Activated naive CD4-positive, alpha-beta T cell treated with anti-CD3 and anti-CD28 coated beads, Interleukin-2, amount 50 U/mL, for 24 hours (primary cell): ENCODE measurements around the gene MEMO1.
A peak's percentile ranks its signal among the peaks of the same experiment; 100 is the strongest.
"Not testable (repeated sequence)": the region's sequence is repeated elsewhere in the genome, so short reads cannot be mapped to it uniquely, and the experiment has no call there.

Source experiments
- H3K27ac Mint-ChIP-seq: one replicate; pipeline ENCODE4 v1.8.0; 2021; ENCODE audit warnings: mild to moderate bottlenecking, mixed read lengths
- H3K27me3 Mint-ChIP-seq: one replicate; pipeline ENCODE4 v1.8.0; 2021; ENCODE audit warnings: mixed read lengths
- H3K36me3 Mint-ChIP-seq: one replicate; pipeline ENCODE4 v1.8.0; 2021; ENCODE audit warnings: mixed read lengths
- H3K4me1 Mint-ChIP-seq: one replicate; pipeline ENCODE4 v1.8.0; 2021; ENCODE audit warnings: mixed read lengths
- H3K4me3 Mint-ChIP-seq: one replicate; pipeline ENCODE4 v1.8.0; 2021; ENCODE audit warnings: mild to moderate bottlenecking, mixed read lengths
- H3K9me3 Mint-ChIP-seq: one replicate; pipeline ENCODE4 v1.8.0; 2021; ENCODE audit warnings: mixed read lengths

The MEMO1 gene

GRCh38 chr2:31979956-31980355 lies 30.9 kb downstream of the MEMO1 start:
- H3K9me3 Mint-ChIP-seq: no peaks in the 10 kb centered on the region
- H3K27ac Mint-ChIP-seq: no peak overlapping the region
- peaks cover 42% of the 10 kb centered on the region for H3K4me1 Mint-ChIP-seq
- peaks cover 4% of the 10 kb centered on the region for H3K36me3 Mint-ChIP-seq
- H3K4me3 Mint-ChIP-seq: no peak overlapping the region
- H3K27me3 Mint-ChIP-seq: no peaks in the 10 kb centered on the region

DNA sequence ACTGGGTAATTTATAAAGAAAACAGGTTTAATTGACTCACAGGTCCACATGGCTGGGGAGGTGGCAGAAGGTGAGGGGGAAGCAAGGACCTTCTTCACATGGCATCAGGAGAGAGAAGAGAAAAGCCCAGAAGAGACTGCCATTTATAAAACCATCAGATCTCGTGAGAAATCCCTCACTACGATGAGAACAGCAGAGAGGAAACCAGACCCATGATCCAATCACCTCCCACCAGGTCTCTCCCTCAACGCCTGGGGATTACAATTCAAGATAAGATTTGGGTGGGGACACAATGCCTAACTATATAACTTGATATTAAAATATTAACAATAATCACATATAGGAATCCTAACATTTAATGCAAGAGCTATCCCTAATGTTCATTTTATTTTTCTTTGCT lies 31.8 kb downstream of the MEMO1 start:
- Mint-ChIP-seq H3K4me1 (peaks cover 44% of the 10 kb centered on the region), H3K27me3 (no peaks in the 10 kb centered on the region), H3K36me3 (peaks cover 2% of the 10 kb centered on the region), H3K9me3 (no peaks in the 10 kb centered on the region), H3K4me3 (no peak overlapping the region), H3K27ac (peak overlapping the region; percentile 5)

- no peak overlapping the region for H3K27ac Mint-ChIP-seq
- no peaks in the 10 kb centered on the region for H3K9me3 Mint-ChIP-seq
- H3K36me3 Mint-ChIP-seq: peaks cover 4% of the 10 kb centered on the region
- no peaks in the 10 kb centered on the region for H3K27me3 Mint-ChIP-seq
- peaks cover 44% of the 10 kb centered on the region for H3K4me1 Mint-ChIP-seq
- no peak overlapping the region for H3K4me3 Mint-ChIP-seq
Observed at GRCh38 chr2:31978436-31978835, 32.4 kb downstream of the MEMO1 start.

DNA sequence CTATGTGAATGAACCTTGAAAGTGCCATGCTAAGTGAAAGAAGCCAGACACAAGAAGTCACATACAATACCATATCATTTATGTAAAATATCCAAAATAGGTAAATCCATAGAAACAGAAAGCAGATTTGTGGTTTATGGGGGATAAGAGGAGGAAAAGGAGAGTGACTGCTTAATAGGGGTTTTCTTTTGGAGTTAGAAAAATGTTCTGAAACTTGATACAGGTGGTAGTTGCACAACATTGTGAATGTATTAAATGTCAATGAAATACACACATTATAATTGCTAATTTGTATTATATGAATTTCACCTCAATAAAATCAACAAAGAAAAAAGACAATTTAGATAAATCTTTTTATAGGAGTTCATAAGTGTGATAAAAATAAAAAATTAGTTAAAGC lies 37.1 kb downstream of the MEMO1 start:
- no peaks in the 10 kb centered on the region for H3K27me3 Mint-ChIP-seq
- peaks cover 34% of the 10 kb centered on the region for H3K4me1 Mint-ChIP-seq
- no peak overlapping the region for H3K4me3 Mint-ChIP-seq
- H3K27ac Mint-ChIP-seq: no peak overlapping the region
- H3K36me3 Mint-ChIP-seq: peaks cover 6% of the 10 kb centered on the region
- no peaks in the 10 kb centered on the region for H3K9me3 Mint-ChIP-seq

DNA sequence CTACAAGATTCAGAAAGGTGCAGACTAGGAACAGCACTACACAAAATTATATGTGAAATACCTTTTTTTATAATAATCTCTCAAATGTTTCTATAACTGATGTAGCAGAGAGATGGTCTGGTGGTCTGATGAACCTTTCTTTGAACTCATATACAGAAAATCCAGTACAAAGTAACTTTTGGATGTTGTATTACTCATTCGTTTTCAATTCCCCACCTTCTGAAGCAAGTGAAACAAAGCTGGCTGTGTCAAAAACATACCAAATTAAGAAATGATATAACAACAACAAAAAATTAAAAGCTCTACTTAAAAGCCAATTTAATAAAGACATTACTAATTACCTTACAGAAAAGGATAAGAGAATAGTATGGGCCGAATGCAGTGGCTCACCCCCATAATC lies 38.7 kb downstream of the MEMO1 start:
- Mint-ChIP-seq H3K9me3 (no peaks in the 10 kb centered on the region), H3K4me3 (no peak overlapping the region), H3K36me3 (peaks cover 7% of the 10 kb centered on the region), H3K27ac (no peak overlapping the region), H3K27me3 (no peaks in the 10 kb centered on the region), H3K4me1 (peaks cover 37% of the 10 kb centered on the region)

GRCh38 chr2:31969178-31969577 lies 41.6 kb downstream of the MEMO1 start:
- Mint-ChIP-seq H3K27ac (no peak overlapping the region), H3K27me3 (no peaks in the 10 kb centered on the region), H3K4me1 (peaks cover 34% of the 10 kb centered on the region), H3K9me3 (no peaks in the 10 kb centered on the region), H3K4me3 (no peak overlapping the region), H3K36me3 (peaks cover 9% of the 10 kb centered on the region)

DNA sequence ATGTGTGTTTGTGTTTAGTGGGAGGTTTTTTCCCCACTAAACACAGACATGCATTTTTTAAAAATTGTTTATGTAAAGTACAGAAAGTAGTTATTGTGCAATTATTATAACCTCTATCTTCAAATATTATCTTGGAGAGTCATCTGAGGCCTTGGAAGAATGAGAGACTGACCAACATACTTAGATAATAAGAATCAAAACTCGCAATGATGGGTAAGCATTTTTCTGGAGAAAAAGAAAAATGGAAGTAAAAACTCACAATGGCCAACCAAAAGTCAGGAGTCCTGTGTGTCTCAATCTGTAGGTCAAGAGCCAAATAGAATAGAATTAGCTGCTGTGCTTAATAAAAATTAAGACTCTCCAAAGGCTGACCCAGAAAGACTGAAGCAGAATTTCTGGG lies 43.0 kb downstream of the MEMO1 start:
- peaks cover 30% of the 10 kb centered on the region for H3K4me1 Mint-ChIP-seq
- no peaks in the 10 kb centered on the region for H3K27me3 Mint-ChIP-seq
- no peak overlapping the region for H3K27ac Mint-ChIP-seq
- H3K36me3 Mint-ChIP-seq: peaks cover 13% of the 10 kb centered on the region
- H3K9me3 Mint-ChIP-seq: no peaks in the 10 kb centered on the region
- no peak overlapping the region for H3K4me3 Mint-ChIP-seq

- Mint-ChIP-seq H3K36me3 (peaks cover 13% of the 10 kb centered on the region), H3K4me1 (peaks cover 35% of the 10 kb centered on the region)
- H3K27me3 Mint-ChIP-seq, H3K9me3 Mint-ChIP-seq, H3K27ac Mint-ChIP-seq, H3K4me3 Mint-ChIP-seq: not testable (repeated sequence)
Observed at GRCh38 chr2:31966402-31966801, 44.4 kb downstream of the MEMO1 start.

DNA sequence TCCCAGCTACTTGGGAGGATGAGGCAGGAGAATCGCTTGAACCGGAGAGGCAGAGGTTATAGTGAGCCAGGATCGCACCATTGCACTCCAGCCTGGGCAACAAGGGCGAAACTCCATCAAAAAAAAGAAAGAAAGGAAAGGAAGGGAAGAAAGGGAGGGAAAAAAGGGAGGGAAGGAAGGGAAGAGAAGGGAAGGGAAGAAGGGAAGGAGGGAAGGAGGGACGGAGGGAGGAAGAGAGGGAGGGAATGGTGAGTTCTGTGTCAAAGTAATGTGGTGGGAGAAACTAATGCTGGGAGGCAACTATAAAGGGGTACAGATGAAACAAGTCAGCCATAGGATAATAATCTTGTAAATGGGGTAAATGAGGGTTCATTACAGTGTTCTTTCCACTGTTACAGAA lies 45.7 kb downstream of the MEMO1 start:
- Mint-ChIP-seq H3K27me3 (no peaks in the 10 kb centered on the region), H3K4me3 (no peak overlapping the region), H3K4me1 (peaks cover 38% of the 10 kb centered on the region), H3K27ac (no peak overlapping the region), H3K9me3 (no peaks in the 10 kb centered on the region), H3K36me3 (peaks cover 11% of the 10 kb centered on the region)

- no peaks in the 10 kb centered on the region for H3K27me3 Mint-ChIP-seq
- no peak overlapping the region for H3K27ac Mint-ChIP-seq
- peaks cover 9% of the 10 kb centered on the region for H3K36me3 Mint-ChIP-seq
- H3K4me3 Mint-ChIP-seq: no peak overlapping the region
- peaks cover 55% of the 10 kb centered on the region for H3K4me1 Mint-ChIP-seq
- no peaks in the 10 kb centered on the region for H3K9me3 Mint-ChIP-seq
Observed at GRCh38 chr2:31962757-31963361, 47.9 kb downstream of the MEMO1 start.

DNA sequence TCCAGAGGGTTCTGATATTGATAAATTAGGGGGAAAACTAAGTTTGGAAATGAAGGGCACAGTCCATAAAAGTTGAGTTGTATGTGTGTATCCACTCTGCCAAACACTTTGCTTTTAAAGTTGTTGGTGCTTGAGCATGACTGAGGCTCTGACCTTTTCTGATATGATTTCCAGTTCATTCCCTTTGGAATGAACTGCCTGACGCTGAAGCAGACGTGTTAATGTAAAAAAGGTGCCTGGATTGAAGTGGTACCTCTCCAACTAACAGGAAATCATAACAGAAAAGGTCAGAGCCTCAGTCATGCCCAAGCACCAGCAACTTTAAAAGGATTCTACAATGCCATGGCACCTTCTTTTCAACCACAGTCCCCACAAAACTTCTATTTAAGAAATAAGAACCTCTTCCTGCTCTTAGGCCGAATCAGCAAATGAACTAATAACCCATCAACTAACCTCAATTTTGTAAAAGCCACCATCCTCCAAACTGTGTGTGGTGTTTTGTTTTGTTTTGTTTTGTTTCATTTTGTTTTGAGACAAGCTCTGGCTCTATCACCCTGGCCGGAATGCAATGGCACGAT lies 52.6 kb downstream of the MEMO1 start:
- Mint-ChIP-seq H3K4me3 (no peak overlapping the region), H3K36me3 (peaks cover 6% of the 10 kb centered on the region), H3K4me1 (peaks cover 62% of the 10 kb centered on the region), H3K27me3 (no peaks in the 10 kb centered on the region), H3K9me3 (no peaks in the 10 kb centered on the region), H3K27ac (peak overlapping the region; percentile 31)

DNA sequence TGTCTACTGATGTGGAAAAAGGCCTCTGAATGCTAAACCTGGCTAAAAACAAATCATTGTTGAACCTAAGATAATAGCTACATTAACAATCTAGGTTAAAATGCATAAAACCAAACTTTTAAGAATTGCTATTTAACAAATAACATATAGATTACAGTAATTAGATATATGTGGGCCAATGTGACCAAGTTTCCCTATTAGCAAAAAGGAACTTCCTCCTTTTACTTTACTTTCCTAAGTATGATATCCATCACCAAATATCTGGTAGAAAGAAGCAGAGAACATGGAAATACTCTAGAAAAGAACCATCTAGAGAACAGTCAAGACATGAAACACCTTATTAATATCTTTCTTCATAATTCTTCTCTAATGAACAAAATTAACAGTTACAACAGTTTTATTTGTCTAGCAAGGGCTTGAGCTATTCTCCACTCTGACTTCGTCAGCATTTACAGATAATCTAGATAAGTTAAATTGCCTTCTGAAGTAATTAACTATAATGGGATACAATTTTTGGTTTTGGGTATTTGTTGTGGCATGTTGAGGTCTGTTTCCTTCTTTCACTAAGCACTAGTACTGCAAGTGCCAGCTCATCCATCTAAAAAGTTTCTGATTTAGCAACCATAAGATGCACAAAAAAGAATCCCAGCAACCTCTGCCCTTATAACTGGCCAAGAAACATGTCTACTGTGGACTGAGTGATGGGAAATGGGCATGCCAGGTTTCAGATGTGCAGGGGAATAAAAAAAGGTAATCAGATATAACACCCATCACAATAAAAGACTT lies 53.3 kb downstream of the MEMO1 start:
- Mint-ChIP-seq H3K27ac (no peak overlapping the region), H3K36me3 (peaks cover 3% of the 10 kb centered on the region), H3K9me3 (no peaks in the 10 kb centered on the region), H3K4me3 (no peak overlapping the region), H3K4me1 (peaks cover 55% of the 10 kb centered on the region), H3K27me3 (no peaks in the 10 kb centered on the region)

GRCh38 chr2:31956934-31957333 lies 53.9 kb downstream of the MEMO1 start:
- H3K4me3 Mint-ChIP-seq, H3K27ac Mint-ChIP-seq, H3K9me3 Mint-ChIP-seq, H3K36me3 Mint-ChIP-seq, H3K27me3 Mint-ChIP-seq: not testable (repeated sequence)
- peaks cover 49% of the 10 kb centered on the region for H3K4me1 Mint-ChIP-seq

DNA sequence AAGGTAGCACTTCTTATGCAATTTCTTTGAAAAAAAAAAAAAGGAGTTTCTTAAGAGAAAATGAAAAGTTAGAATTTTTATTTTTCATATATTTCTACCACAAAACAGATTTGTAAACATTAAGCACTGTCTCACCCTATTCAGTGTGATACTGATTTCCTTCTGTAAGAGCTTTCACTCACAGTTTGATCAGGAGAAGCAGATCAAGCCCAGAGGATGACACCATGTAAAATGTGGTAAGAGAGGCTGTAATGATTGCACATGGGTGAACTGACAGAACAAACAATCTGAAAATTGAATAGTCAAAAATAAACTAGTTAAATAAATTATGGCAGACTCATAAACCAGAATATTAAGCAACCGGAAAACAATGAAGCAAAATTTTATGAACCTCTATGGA lies 54.5 kb downstream of the MEMO1 start:
- H3K36me3 Mint-ChIP-seq: peaks cover 3% of the 10 kb centered on the region
- no peaks in the 10 kb centered on the region for H3K9me3 Mint-ChIP-seq
- peaks cover 49% of the 10 kb centered on the region for H3K4me1 Mint-ChIP-seq
- H3K27ac Mint-ChIP-seq: no peak overlapping the region
- H3K27me3 Mint-ChIP-seq: no peaks in the 10 kb centered on the region
- H3K4me3 Mint-ChIP-seq: no peak overlapping the region

DNA sequence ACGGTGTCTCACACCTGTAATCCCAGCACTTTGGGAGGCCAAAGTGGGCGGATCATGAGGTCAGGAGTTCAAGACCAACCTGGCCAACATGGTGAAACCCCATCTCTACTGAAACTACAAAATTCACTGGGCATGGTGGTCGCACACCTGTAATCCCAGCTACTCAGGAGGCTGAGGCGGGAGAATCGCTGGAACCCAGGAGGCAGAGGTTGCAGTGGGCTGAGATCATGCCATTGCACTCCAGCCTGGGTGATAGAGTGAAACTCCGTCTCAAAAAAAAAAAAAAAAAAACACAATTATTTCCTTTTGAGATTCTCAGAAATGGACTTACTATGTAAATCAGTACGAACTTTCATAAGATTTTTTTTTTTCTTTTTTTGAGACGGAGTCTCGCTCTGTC lies 57.7 kb downstream of the MEMO1 start:
- H3K27ac Mint-ChIP-seq, H3K9me3 Mint-ChIP-seq, H3K4me3 Mint-ChIP-seq, H3K27me3 Mint-ChIP-seq: not testable (repeated sequence)
- Mint-ChIP-seq H3K4me1 (peaks cover 42% of the 10 kb centered on the region), H3K36me3 (peaks cover 13% of the 10 kb centered on the region)

DNA sequence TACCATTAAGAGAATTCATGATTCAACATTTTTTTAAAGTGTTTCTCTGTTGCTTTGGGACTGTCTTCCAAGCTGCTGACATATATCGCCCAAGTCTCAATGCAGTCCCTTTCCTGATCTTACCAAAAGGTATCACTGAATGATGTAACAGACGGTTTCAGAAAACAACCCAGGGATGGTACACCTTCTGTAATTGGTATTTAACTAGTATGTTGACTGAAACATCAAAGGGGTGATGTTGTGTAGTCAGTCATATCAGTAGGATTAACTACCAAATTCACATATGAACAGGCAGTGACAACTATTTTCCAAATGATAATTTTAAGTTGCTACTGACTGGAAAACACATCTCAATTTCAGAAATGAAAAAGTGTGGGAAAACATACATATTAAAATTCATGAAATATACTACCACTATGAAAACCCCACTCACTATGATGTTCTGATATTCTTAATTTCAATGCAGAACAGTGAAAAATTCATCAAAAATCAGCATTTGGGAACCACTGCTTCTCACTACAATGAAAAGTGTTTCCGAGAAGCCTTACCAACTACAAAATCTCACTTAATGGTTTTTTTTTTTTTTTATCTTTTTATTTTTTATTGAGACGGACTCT lies 59.8 kb downstream of the MEMO1 start:
- H3K4me3 Mint-ChIP-seq: peak overlapping the region; percentile 16
- no peaks in the 10 kb centered on the region for H3K27me3 Mint-ChIP-seq
- H3K36me3 Mint-ChIP-seq: peaks cover 14% of the 10 kb centered on the region
- H3K4me1 Mint-ChIP-seq: peaks cover 44% of the 10 kb centered on the region
- H3K9me3 Mint-ChIP-seq: peaks cover 4% of the 10 kb centered on the region
- H3K27ac Mint-ChIP-seq: peak overlapping the region; percentile 71
